HepG2 (cell line): ENCODE results near the gene SRSF1. TPM values are rescaled to one million over a fixed set of nuclear protein-coding genes. Genes with fewer than 3 reads are reported as not detected.

ENCODE experiments used
- CHCHD3 ChIP-seq: sonication (generic); formaldehyde crosslinking; IDR thresholded peaks from 2 replicates; pipeline ENCODE4 v1.8.0; 2022; ENCODE audit warnings: mild to moderate bottlenecking, missing genetic modification reagents, moderate library complexity
- CREB3 ChIP-seq: sonication (generic); formaldehyde crosslinking; IDR thresholded peaks from 2 replicates; pipeline ENCODE4 v1.5.0; 2020; ENCODE audit warnings: missing genetic modification reagents
- DPF2 ChIP-seq: sonication (generic); formaldehyde crosslinking; IDR thresholded peaks from 2 replicates; pipeline ENCODE4 v1.4.0; 2020; ENCODE audit warnings: mild to moderate bottlenecking, low read depth, missing genetic modification reagents, borderline replicate concordance
- FOXO4 ChIP-seq: sonication (generic); formaldehyde crosslinking; conservative IDR thresholded peaks from 2 replicates; pipeline ENCODE4 v1.8.1; 2023; ENCODE audit warnings: missing genetic modification reagents
- HMGA1 ChIP-seq: sonication (generic); formaldehyde crosslinking; conservative IDR thresholded peaks from 2 replicates; pipeline ENCODE4 v1.4.0; 2020; ENCODE audit warnings: missing genetic modification reagents
- HOXA5 ChIP-seq: sonication (generic); formaldehyde crosslinking; IDR thresholded peaks from 2 replicates; pipeline ENCODE4 v1.4.0; 2020; ENCODE audit warnings: missing genetic modification reagents
- IRF9 ChIP-seq: sonication (generic); formaldehyde crosslinking; IDR thresholded peaks from 2 replicates; pipeline ENCODE4 v1.8.0; 2022; ENCODE audit warnings: missing genetic modification reagents, mild to moderate bottlenecking, borderline replicate concordance
- MIER3 ChIP-seq: IDR thresholded peaks from 2 replicates; pipeline ENCODE4 v1.6.1; 2016; ENCODE audit warnings: missing compliant biosample characterization, borderline replicate concordance
- PBX2 ChIP-seq: IDR thresholded peaks from 2 replicates; pipeline ENCODE4 v1.6.1; 2016; ENCODE audit warnings: control low read depth
- REXO4 ChIP-seq: sonication (generic); formaldehyde crosslinking; IDR thresholded peaks from 2 replicates; pipeline ENCODE4 v1.8.0; 2022; ENCODE audit warnings: missing genetic modification reagents, mild to moderate bottlenecking, borderline replicate concordance
- SMAD1 ChIP-seq: sonication (generic); formaldehyde crosslinking; IDR thresholded peaks from 2 replicates; pipeline ENCODE4 v1.4.0; 2020; ENCODE audit warnings: missing genetic modification reagents, low read depth, mild to moderate bottlenecking, borderline replicate concordance
- SNAPC2 ChIP-seq: sonication (generic); formaldehyde crosslinking; IDR thresholded peaks from 2 replicates; pipeline ENCODE4 v1.8.1; 2022; ENCODE audit warnings: mild to moderate bottlenecking, missing genetic modification reagents
- TBP ChIP-seq: sonication (generic); formaldehyde crosslinking; IDR thresholded peaks from 2 replicates; pipeline ENCODE4 v1.5.0; 2020; ENCODE audit warnings: missing genetic modification reagents
- TERF1 ChIP-seq: sonication (generic); formaldehyde crosslinking; IDR thresholded peaks from 2 replicates; pipeline ENCODE4 v1.8.0; 2022; ENCODE audit warnings: mild to moderate bottlenecking, missing genetic modification reagents, moderate library complexity
- TGIF2 ChIP-seq: IDR thresholded peaks from 2 replicates; pipeline ENCODE4 v1.6.1; 2016; ENCODE audit warnings: control low read depth, missing compliant biosample characterization
- ZBTB25 ChIP-seq: IDR thresholded peaks from 2 replicates; pipeline ENCODE4 v1.6.1; 2018; ENCODE audit warnings: missing genetic modification reagents
- ZFP41 ChIP-seq: sonication (generic); formaldehyde crosslinking; IDR thresholded peaks from 2 replicates; pipeline ENCODE4 v1.4.0; 2020; ENCODE audit warnings: mild to moderate bottlenecking, missing genetic modification reagents, borderline replicate concordance
- ZFP82 ChIP-seq: sonication (generic); formaldehyde crosslinking; IDR thresholded peaks from 2 replicates; pipeline ENCODE4 v1.5.1; 2020; ENCODE audit warnings: mild to moderate bottlenecking, missing genetic modification reagents, borderline replicate concordance
- ZNF263 ChIP-seq: sonication (generic); formaldehyde crosslinking; IDR thresholded peaks from 2 replicates; pipeline ENCODE4 v1.4.0; 2020; ENCODE audit warnings: missing genetic modification reagents
- ZNF556 ChIP-seq: sonication (generic); formaldehyde crosslinking; IDR thresholded peaks from 2 replicates; pipeline ENCODE4 v1.4.0; 2020; ENCODE audit warnings: mild to moderate bottlenecking, missing genetic modification reagents, borderline replicate concordance
- ZNF7 ChIP-seq: IDR thresholded peaks from 2 replicates; pipeline ENCODE4 v1.6.1; 2016; ENCODE audit warnings: missing biosample characterization, missing genetic modification reagents
- polyA plus RNA-seq, 8 experiments: library from polyadenylated mRNA; depleted of rRNA in 3 of 8; stranded (reverse) in 7 of 8; unstranded in 1 of 8; fragments of >200 nt; fragmentation: Illumina TruSeq in 4 of 8; extraction: Trizol in 4 of 8; gene quantifications; 2 replicates each; pipeline versions ENCODE4 v1.2.1 to v1.2.3, GENCODE V29; 2011 to 2016; ENCODE audit warnings: low read depth in 4 of 8, missing spikeins in 1 of 8, mixed read lengths in 1 of 8; ENCODE audit not compliant: insufficient read depth in 1 of 8
- total RNA-seq, 5 experiments: library from RNA; depleted of rRNA; stranded (reverse); fragments of >200 nt; fragmentation: Illumina TruSeq; extraction: Trizol; gene quantifications; 2 replicates each; pipeline ENCODE4 v1.2.3, GENCODE V29; 2016; ENCODE audit warnings: low read depth in 1 of 5

Gene SRSF1
- total and polyA plus RNA-seq, 2 of the 13 experiments (the other 11 are each of a cell fraction or from before 2014, with no cell fraction given), result 142 to 445 TPM

- no peak for TF ChIP-seq TERF1 (CRISPR knock-in tag)
- TF ChIP-seq REXO4 (CRISPR knock-in tag), result no peak
- no peak for TF ChIP-seq MIER3 (CRISPR knock-in tag)
- no peak for TF ChIP-seq SNAPC2
- no peak for TF ChIP-seq ZFP82 (CRISPR knock-in tag)
- TF ChIP-seq HOXA5 (CRISPR knock-in tag), result no peak
- no peak for TF ChIP-seq PBX2
- TF ChIP-seq ZBTB25 (CRISPR knock-in tag), result no peak
- 0 out of 2 replicates have a peak, but pooled peaks have one; percentile 24 for TF ChIP-seq TGIF2
- 0 out of 2 replicates have a peak, but pooled peaks have one; percentile 19 for TF ChIP-seq TBP (CRISPR knock-in tag)
- TF ChIP-seq FOXO4 (CRISPR knock-in tag), result no peak
- TF ChIP-seq HMGA1 (CRISPR knock-in tag), result no peak
- no peak for TF ChIP-seq ZNF7 (CRISPR knock-in tag)
- no peak for TF ChIP-seq CREB3 (CRISPR knock-in tag)
- no peak for TF ChIP-seq IRF9 (CRISPR knock-in tag)
- TF ChIP-seq CHCHD3 (CRISPR knock-in tag), result 0 out of 2 replicates have a peak, but pooled peaks have one; percentile 11
- TF ChIP-seq DPF2, result no peak
- no peak for TF ChIP-seq ZNF556
- TF ChIP-seq ZNF263 (CRISPR knock-in tag), result peak; percentile 94
- no peak for TF ChIP-seq ZFP41 (CRISPR knock-in tag)
- TF ChIP-seq SMAD1 (CRISPR knock-in tag), result no peak
Measured at GRCh38 chr17:57953705-57954396, 53.2 kb downstream of the SRSF1 start (continued).
